Measurements from ENCODE around the gene HOXB13.

DNA sequence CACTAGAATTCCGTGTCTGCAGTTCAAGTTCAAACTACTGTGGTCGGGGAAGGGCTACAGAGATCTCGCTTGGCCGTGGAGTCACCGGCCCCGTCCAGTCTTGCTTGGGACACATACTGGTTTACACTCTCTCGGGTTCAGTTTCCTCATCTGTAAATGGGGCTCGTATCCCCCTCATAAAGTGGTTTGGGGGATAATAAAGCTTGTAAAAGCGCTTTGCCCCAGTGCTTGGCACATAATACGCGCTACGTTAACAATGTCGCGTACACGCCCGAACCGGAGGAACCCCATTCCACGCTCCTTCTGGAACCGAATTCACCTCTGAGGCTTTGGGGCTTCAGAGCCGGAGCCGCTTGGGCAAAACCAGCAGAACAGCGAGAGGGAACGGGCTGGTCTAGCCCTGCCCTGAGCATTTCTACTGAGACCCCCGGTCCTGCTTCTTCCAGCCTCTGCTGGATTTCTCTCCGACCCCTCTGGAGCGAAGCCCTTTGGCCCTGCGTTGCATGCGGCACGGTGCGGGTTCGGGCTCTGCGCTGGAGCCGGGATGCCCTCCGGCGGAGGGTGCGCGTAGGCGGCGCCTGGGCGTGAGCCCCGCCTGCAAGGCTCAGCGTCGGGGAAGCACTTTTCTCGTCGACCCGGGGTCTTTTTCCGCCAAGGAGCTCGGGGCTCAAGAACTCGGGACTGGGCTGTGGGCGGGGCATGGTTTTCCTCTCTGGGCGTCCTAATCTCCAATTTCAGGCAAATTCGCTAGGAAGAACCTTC is 26.1 kb upstream of the HOXB13 start:
- TF ChIP-seq, protein P1, sequence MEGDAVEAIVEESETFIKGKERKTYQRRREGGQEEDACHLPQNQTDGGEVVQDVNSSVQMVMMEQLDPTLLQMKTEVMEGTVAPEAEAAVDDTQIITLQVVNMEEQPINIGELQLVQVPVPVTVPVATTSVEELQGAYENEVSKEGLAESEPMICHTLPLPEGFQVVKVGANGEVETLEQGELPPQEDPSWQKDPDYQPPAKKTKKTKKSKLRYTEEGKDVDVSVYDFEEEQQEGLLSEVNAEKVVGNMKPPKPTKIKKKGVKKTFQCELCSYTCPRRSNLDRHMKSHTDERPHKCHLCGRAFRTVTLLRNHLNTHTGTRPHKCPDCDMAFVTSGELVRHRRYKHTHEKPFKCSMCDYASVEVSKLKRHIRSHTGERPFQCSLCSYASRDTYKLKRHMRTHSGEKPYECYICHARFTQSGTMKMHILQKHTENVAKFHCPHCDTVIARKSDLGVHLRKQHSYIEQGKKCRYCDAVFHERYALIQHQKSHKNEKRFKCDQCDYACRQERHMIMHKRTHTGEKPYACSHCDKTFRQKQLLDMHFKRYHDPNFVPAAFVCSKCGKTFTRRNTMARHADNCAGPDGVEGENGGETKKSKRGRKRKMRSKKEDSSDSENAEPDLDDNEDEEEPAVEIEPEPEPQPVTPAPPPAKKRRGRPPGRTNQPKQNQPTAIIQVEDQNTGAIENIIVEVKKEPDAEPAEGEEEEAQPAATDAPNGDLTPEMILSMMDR (IDR thresholded peaks at IDR 0.05; ENCODE audit: low read length) = no peak
- no peak for TF ChIP-seq EZH2 (optimal IDR thresholded peaks at IDR 0.05; ENCODE audit: low read depth, low read length)

All from MM.1S (cell line).